GM12865 (cell line): ENCODE data around the gene ACOT8.

Source experiments
- DNase-seq: peaks from one replicate; pipeline ENCODE4 v3.0.0; 2010; ENCODE audit warnings: low read depth
- H3K4me3 ChIP-seq: 2 replicates; pipeline ENCODE4 v1.5.1; 2011; ENCODE audit warnings: mild to moderate bottlenecking, low read depth, low read length, control low read depth
- CTCF ChIP-seq: IDR thresholded peaks from 2 replicates; pipeline ENCODE4 v1.5.1; 2011; ENCODE audit warnings: low read length, control low read depth, low read depth, inconsistent platforms; ENCODE audit not compliant: insufficient read depth; ENCODE audit errors: missing control alignments

Gene ACOT8

GRCh38 chr20:45818239-45818638 lies 39.0 kb downstream of the ACOT8 start:
- DNase-seq, result no peak
- no peak overlapping the region for H3K4me3 ChIP-seq
- no peak for TF ChIP-seq CTCF

GRCh38 chr20:45817376-45818194 lies 39.6 kb downstream of the ACOT8 start:
- DNase-seq, result no peak
- no peak for TF ChIP-seq CTCF
- H3K4me3 ChIP-seq, result no peak overlapping the region

- H3K4me3 ChIP-seq, result no peak overlapping the region
- no peak for TF ChIP-seq CTCF
- DNase-seq, result no peak
Measured at GRCh38 chr20:45816951-45817350, 40.2 kb downstream of the ACOT8 start.

GRCh38 chr20:45814314-45814713 lies 42.9 kb downstream of the ACOT8 start:
- TF ChIP-seq CTCF, result no peak
- DNase-seq, result no peak
- H3K4me3 ChIP-seq, result peak overlapping the region; percentile 92

GRCh38 chr20:45813489-45813888 lies 43.7 kb downstream of the ACOT8 start:
- no peak for DNase-seq
- TF ChIP-seq CTCF, result no peak
- peak overlapping the region; percentile 92 for H3K4me3 ChIP-seq

GRCh38 chr20:45813006-45813340 lies 44.2 kb downstream of the ACOT8 start:
- H3K4me3 ChIP-seq, result peak overlapping the region; percentile 92
- no peak for DNase-seq
- TF ChIP-seq CTCF, result no peak
